ENCODE results near the gene USP53.

DNA sequence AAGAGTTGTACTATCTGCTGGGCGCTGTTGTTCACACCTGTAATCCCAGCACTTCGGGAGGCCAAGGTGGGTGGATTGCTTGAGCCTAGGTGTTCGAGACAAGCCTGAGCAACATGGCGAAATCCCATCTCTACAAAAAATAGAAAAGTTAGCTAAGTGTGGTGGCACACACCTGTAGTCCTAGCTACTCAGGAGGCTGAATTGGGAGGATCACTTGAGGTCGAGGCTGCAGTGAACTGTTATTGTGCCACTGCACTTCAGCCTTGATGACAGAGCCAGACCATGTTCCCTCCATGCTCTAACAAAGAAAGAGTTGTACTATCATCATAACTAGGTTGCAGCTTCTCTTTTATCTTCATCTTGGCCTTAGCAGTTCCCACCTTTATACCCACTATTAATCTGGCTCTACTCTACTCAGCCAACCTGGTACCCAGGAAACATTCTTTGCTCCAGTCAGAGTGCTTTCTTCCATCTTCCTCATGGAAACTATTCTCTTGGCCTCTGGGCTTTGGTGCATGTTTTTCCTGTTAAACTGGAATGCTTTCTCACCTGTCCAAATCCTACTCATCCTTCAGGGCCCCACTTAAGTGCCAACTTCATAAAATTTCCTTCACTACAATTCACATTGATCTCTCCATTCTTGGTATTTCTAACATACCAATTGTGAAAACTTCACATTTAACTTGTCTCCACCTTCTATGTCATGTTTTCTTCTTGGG, 91.2 kb downstream of the USP53 start:
- TF ChIP-seq POLR2A (IDR thresholded peaks at IDR 0.05) (no peak), POLR2AphosphoS5 (IDR thresholded peaks at IDR 0.05) (no peak)
